GM12878 (cell line): Measurements from ENCODE around the gene ZNF83. TPM values are rescaled to one million over a fixed set of nuclear protein-coding genes. Genes with fewer than 3 reads are reported as not detected.
"Not testable (repeated sequence)": the region's sequence is repeated elsewhere in the genome, so short reads cannot be mapped to it uniquely, and the experiment has no call there.

Experiments used
- ATAC-seq: fragments of 200-7000 bp; cut with Tn5 transposase; 3 replicates; pipeline ENCODE4 v1.9.1; 2020; ENCODE audit warnings: mild to moderate bottlenecking, moderate library complexity
- BruUV-seq: library from RNA; stranded (reverse); fragments of 400-500 nt; replicated peaks from 2 replicates; lab custom pipeline; 2021; lab: Mats Ljungman, UMichigan
- CTCF ChIA-PET: fragments of 300-600 bp; sonication (Branson Sonifier 250); formaldehyde crosslinking; extraction: SDS; loops from one replicate; lab custom pipeline; 2021; ENCODE audit warnings: inconsistent platforms; lab: Yijun Ruan, JAX
- POLR2A ChIA-PET: fragments of 350-600 bp; formaldehyde crosslinking; extraction: SDS; loops from one replicate; lab custom pipeline; 2021; ENCODE audit warnings: inconsistent platforms; lab: Charles Lee
- RAD21 ChIA-PET: fragments of 300-600 bp; sonication (Branson Sonifier 250); formaldehyde crosslinking; loops from one replicate; lab custom pipeline; 2023; ENCODE audit warnings: antibody characterized with exemption; ENCODE audit not compliant: unreplicated experiment; lab: Charles Lee
- SMC1A ChIA-PET: fragments of 300-600 bp; sonication (Branson Sonifier 250); formaldehyde crosslinking; loops from one replicate; lab custom pipeline; 2023; ENCODE audit not compliant: unreplicated experiment, uncharacterized antibody; lab: Charles Lee
- DNase-seq: peaks from one replicate; pipeline ENCODE4 v3.0.0-alpha.2; 2011; ENCODE audit warnings: low read depth, low spot score
- FAIRE-seq: peaks from 3 replicates; lab custom pipeline; 2011; peaks lifted over from hg19 to GRCh38; lab: Jason Lieb, UNC
- H2AFZ ChIP-seq: 2 replicates; pipeline ENCODE4 v1.6.0; 2011; ENCODE audit warnings: low read depth, low read length, control low read depth; ENCODE audit not compliant: control insufficient read depth
- H3K27ac ChIP-seq: 2 replicates; pipeline ENCODE4 v1.5.1; 2011; ENCODE audit warnings: control low read depth; ENCODE audit not compliant: control insufficient read depth, insufficient read depth
- H3K27me3 ChIP-seq, 2 experiments: replicated peaks in 1 of 2; 2 replicates each; pipeline versions ENCODE4 v1.6.0 to v1.6.1; 2011; ENCODE audit warnings: low read length in 1 of 2; ENCODE audit not compliant: control insufficient read depth in 2 of 2, insufficient read depth in 2 of 2
- H3K36me3 ChIP-seq, 2 experiments: 2 replicates each; pipeline ENCODE4 v1.5.1; 2011; ENCODE audit warnings: low read length in 1 of 2; ENCODE audit not compliant: control insufficient read depth in 2 of 2, insufficient read depth in 2 of 2
- H3K4me1 ChIP-seq: 2 replicates; pipeline ENCODE4 v1.6.1; 2011; ENCODE audit warnings: mild to moderate bottlenecking, low read length, moderate library complexity, mixed read lengths; ENCODE audit not compliant: control insufficient read depth, insufficient read depth
- H3K4me2 ChIP-seq: 2 replicates; pipeline ENCODE4 v1.6.0; 2011; ENCODE audit warnings: control low read depth; ENCODE audit not compliant: control insufficient read depth, insufficient read depth
- H3K4me3 ChIP-seq: fragments of 200-600 bp; sonication (generic); 2 replicates; pipeline ENCODE4 v1.5.1; 2016
- H3K79me2 ChIP-seq: 2 replicates; pipeline ENCODE4 v1.6.0; 2011; ENCODE audit warnings: low read length; ENCODE audit not compliant: control insufficient read depth, insufficient read depth
- H3K9ac ChIP-seq: 2 replicates; pipeline ENCODE4 v1.8.0; 2011; ENCODE audit warnings: low read length, control low read depth, mixed read lengths; ENCODE audit not compliant: control insufficient read depth, insufficient read depth
- H3K9me3 ChIP-seq: replicated peaks from 3 replicates; pipeline ENCODE4 v1.5.1; 2011; ENCODE audit warnings: mild to moderate bottlenecking, low read length; ENCODE audit not compliant: control insufficient read depth, insufficient read depth
- H4K20me1 ChIP-seq: 2 replicates; pipeline ENCODE4 v1.6.0; 2011; ENCODE audit not compliant: control insufficient read depth, insufficient read depth
- HDGF ChIP-seq: fragments of 450-650 bp; IDR thresholded peaks from 2 replicates; pipeline ENCODE4 v1.6.1; 2016; ENCODE audit warnings: antibody characterized with exemption
- SMAD1 ChIP-seq: fragments of 450-650 bp; IDR thresholded peaks from 2 replicates; pipeline ENCODE4 v1.6.1; 2018; ENCODE audit warnings: mild to moderate bottlenecking, low read depth; ENCODE audit not compliant: partially characterized antibody
- WGBS: methylation state at CpG from one replicate; pipeline ENCODE4 v1.1.6; 2016; ENCODE audit warnings: low lambda C conversion rate; ENCODE audit not compliant: insufficient replicate concordance, insufficient coverage; ENCODE audit errors: missing lambda C conversion rate; 5-methylcytosine and 5-hydroxymethylcytosine counted together
- in situ Hi-C: fragments of 300-500 bp; cut with MboI; formaldehyde crosslinking; loops from 9 replicates; pipeline ENCODE4 v1.14.3; 2018; ENCODE audit warnings: mixed read lengths
- intact Hi-C: fragments of 100-400 bp; cut with micrococcal nuclease; formaldehyde crosslinking; loops from one replicate; pipeline ENCODE4 v1.14.2; 2022; ENCODE audit not compliant: unreplicated experiment
- polyA plus RNA-seq, 11 experiments: library from polyadenylated mRNA; depleted of rRNA in 4 of 11; unstranded in 6 of 11; stranded (reverse) in 5 of 11; fragments of >200 nt; fragmentation: Nextera tagmentation in 4 of 11; fragmentation: Illumina TruSeq in 1 of 11; extraction: Ambion mirVana in 4 of 11; extraction: Trizol in 1 of 11; gene quantifications; 1 replicate in 1 of 11; 2 replicates in 10 of 11; pipeline versions ENCODE4 v1.2.1 to v1.2.3, GENCODE V29; 2011 to 2016; ENCODE audit warnings: inconsistent platforms in 2 of 11, missing spikeins in 2 of 11, low read depth in 1 of 11
- total RNA-seq, 4 experiments: library from RNA; depleted of rRNA in 3 of 4; stranded (reverse); fragments of >200 nt in 3 of 4; fragmentation: Illumina TruSeq in 1 of 4; extraction: Trizol in 1 of 4; gene quantifications; 2 replicates each; pipeline versions ENCODE4 v1.2.1 to v1.2.3, GENCODE V29; 2013 to 2021
- TF ChIP-seq, protein P1 (sequence below): fragments of 450-650 bp; IDR thresholded peaks from 2 replicates; pipeline ENCODE4 v1.6.1; 2017; ENCODE audit warnings: mild to moderate bottlenecking, low read depth, inconsistent platforms; ENCODE audit not compliant: poor library complexity, severe bottlenecking
- TF ChIP-seq, protein P2 (sequence below), 3 experiments: IDR thresholded peaks in 2 of 3; conservative IDR thresholded peaks in 1 of 3; 2 replicates each; pipeline ENCODE4 v1.5.1; 2011; ENCODE audit warnings: low read depth in 3 of 3, low read length in 3 of 3, mild to moderate bottlenecking in 3 of 3, control low read depth in 2 of 3, moderate library complexity in 2 of 3, inconsistent platforms in 1 of 3, mixed read lengths in 1 of 3; ENCODE audit not compliant: control insufficient read depth in 2 of 3, insufficient read depth in 1 of 3; ENCODE audit errors: extremely low read depth in 1 of 3

Gene ZNF83
- total and polyA plus RNA-seq, 10 of the 15 experiments (the other 5 are each of a cell fraction or from before 2014, with no cell fraction given), result 9.9 to 90.1 (median 18.7) TPM

DNA sequence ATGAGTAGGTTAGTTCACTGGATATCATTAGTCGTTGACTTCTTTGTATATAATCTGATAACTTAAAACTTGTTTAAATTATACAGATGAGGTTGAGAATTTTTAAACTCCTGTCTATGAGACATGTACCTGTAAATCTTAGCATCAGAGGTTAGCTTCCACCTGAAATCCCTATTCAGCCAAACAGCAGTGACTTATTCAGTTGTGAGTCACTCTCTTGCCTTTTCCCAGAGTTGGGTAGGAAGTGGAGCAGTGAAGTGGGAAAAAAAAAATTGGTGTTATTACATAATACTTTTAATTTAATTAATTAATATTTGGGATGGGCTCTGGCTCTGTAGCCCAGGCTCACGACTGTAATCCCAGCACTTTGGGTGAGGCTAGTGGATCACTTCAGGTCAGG lies 35.2 kb downstream of the ZNF83 start (continued):
- TF ChIP-seq, protein P1, sequence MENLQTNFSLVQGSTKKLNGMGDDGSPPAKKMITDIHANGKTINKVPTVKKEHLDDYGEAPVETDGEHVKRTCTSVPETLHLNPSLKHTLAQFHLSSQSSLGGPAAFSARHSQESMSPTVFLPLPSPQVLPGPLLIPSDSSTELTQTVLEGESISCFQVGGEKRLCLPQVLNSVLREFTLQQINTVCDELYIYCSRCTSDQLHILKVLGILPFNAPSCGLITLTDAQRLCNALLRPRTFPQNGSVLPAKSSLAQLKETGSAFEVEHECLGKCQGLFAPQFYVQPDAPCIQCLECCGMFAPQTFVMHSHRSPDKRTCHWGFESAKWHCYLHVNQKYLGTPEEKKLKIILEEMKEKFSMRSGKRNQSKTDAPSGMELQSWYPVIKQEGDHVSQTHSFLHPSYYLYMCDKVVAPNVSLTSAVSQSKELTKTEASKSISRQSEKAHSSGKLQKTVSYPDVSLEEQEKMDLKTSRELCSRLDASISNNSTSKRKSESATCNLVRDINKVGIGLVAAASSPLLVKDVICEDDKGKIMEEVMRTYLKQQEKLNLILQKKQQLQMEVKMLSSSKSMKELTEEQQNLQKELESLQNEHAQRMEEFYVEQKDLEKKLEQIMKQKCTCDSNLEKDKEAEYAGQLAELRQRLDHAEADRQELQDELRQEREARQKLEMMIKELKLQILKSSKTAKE, result no peak
- no peak for TF ChIP-seq SMAD1

DNA sequence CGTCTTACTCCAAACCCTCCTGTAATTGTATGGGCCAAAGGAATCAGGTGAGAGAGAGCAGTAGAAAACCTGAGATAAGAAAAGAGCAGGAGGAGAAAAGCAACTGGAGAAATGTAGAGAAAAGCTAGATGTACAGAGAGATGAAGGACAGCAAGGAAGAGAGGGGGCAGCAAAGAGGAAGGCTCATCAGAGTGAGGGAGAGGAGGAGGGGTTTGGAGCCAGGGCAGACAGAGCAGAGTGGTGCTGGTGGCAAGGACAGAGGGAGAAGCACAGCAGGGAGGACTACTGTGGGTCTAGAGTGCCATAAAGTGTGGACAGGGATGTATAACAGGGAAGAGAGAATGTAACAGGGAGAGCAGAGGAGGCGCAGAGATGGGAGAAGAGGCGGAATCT lies 36.2 kb downstream of the ZNF83 start:
- H2AFZ ChIP-seq, H3K27ac ChIP-seq: not testable (repeated sequence)
- POLR2A ChIA-PET, result interaction anchor here (1.2 kb wide), 1 partner anchor 90 kb away, joined by 4 read pairs; no protein-coding TSS in a partner anchor

More for the DNA sequence above, 36.2 kb downstream of the ZNF83 start:
- ChIA-PET RAD21 (interaction anchor here (1.9 kb wide), 1 partner anchor 90 kb away, joined by 10 read pairs; no protein-coding TSS in a partner anchor), SMC1A (interaction anchor here (0.6 to 1.2 kb wide), 5 partner anchors 35 to 337 kb away, joined by 3 to 5 read pairs (median 3); no protein-coding TSS in a partner anchor), CTCF (interaction anchor here (0.6 to 1.6 kb wide), 8 partner anchors 32 to 462 kb away, joined by 3 to 4 read pairs (median 3); partner anchors contain the start of genes ZNF610, ZNF616 and ZNF83)
- Histone ChIP-seq H3K4me2 (peak overlapping the region; percentile 98), H3K9me3 (peaks cover 15% of the 10 kb centered on the region), H3K9ac (peak overlapping the region; percentile 66; the same call in 1 of the 2 replicates), H3K4me3 (peak overlapping the region; percentile 64)
- H3K79me2 ChIP-seq, H3K36me3 ChIP-seq, H3K27me3 ChIP-seq, H4K20me1 ChIP-seq, H3K4me1 ChIP-seq, DNase-seq, in situ Hi-C loops, FAIRE-seq, BruUV-seq: not testable (repeated sequence)
- 50% methylated on average over 2 of the region's 3 CpGs for WGBS
- peak; percentile 75 for TF ChIP-seq HDGF
- TF ChIP-seq, protein P2, sequence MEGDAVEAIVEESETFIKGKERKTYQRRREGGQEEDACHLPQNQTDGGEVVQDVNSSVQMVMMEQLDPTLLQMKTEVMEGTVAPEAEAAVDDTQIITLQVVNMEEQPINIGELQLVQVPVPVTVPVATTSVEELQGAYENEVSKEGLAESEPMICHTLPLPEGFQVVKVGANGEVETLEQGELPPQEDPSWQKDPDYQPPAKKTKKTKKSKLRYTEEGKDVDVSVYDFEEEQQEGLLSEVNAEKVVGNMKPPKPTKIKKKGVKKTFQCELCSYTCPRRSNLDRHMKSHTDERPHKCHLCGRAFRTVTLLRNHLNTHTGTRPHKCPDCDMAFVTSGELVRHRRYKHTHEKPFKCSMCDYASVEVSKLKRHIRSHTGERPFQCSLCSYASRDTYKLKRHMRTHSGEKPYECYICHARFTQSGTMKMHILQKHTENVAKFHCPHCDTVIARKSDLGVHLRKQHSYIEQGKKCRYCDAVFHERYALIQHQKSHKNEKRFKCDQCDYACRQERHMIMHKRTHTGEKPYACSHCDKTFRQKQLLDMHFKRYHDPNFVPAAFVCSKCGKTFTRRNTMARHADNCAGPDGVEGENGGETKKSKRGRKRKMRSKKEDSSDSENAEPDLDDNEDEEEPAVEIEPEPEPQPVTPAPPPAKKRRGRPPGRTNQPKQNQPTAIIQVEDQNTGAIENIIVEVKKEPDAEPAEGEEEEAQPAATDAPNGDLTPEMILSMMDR (IDR thresholded peaks at IDR 0.05 in 2 of 3, conservative IDR thresholded peaks at IDR 0.05 in 1 of 3; ENCODE audit: control insufficient read depth in 2 of 3, extremely low read depth in 1 of 3, insufficient read depth in 1 of 3, low read depth in 3 of 3, low read length in 3 of 3), result peak in 1 of 3 experiments; percentile 3; a peak in 1 of 6 replicates
- intact Hi-C loops, result loop anchor here (5.0 kb wide), 1 partner anchor 90 kb away; no protein-coding TSS in a partner anchor
- peak; percentile 13 for ATAC-seq
